Measurements from ENCODE around the gene ZNF546. TPM values are rescaled to one million over a fixed set of nuclear protein-coding genes. Genes with fewer than 3 reads are reported as not detected.

ZNF546 gene
- 2.3 and 5.0 TPM in 2 replicates for total RNA-seq (2014; rRNA removed; shearing (Covaris generic))
- total RNA-seq (2022) = 9.3 and 11.5 TPM in 2 replicates
- Bru-seq, nascent RNA = percentile 53 among the genes with signal in this experiment
- BruChase-seq, experiment 1, labeled RNA remaining after a 6-hour chase = percentile 50 among the genes with signal in this experiment
- percentile 49 among the genes with signal in this experiment for BruChase-seq, experiment 2, labeled RNA remaining after a 2-hour chase
- long read RNA-seq, full-length matches to known transcripts = 5 of 9 reads
- long read RNA-seq, partial matches to known transcripts = 0 of 9 reads
- long read RNA-seq, other reads (novel, unspliced or antisense) = 4 of 9 reads

DNA sequence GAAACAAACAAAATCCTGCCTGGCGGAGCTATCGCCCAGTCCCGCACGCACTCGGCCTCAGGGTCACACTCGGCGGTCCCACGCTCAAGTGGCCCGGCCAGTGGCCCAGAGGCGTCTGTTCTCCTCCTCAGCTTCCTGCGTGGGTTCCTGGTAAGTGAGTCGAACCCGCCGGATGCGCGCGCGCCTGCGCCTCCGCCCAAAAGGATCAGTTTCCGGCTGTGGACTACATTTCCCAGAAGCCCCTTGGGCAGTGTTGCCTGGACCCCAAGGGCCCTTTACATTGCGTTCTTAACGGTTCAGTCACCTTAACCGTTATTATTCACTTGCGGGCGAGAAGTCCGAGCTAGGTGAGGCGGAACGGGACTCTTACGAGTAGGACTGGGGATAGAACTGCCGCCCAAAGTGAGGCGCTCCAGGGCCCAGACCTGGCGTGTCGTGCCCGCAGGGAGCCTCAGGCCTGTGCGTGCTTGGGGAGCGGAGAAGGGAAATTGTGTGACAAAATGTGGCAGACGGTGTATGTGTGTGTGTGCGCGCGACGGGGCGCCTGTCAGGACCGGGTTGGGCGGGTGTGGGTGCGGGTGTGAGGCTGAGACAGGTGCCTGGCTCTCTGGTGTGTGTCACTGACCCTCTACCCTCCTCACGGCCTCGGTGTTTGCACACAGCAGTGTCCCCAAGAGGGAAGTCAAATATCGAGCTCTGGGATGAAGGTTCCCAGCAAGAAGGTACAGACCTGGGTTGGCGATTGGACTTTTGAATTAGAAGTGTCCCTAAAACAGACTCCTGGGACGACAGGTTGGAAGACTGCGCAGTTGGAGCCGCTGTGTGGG, at the start of gene ZNF546:
ZNF546 (plus strand) TSS at position 250 of the 827 bp plus-strand sequence. CDS start 1,267 bp downstream, outside the sequence.
- H4K20me1 ChIP-seq (ENCODE audit: insufficient read depth, low read length) = no peaks in the 10 kb centered on the region
- peak within 1 kb of the TSS; percentile 73 for H3K4me2 ChIP-seq (ENCODE audit: low read length)
- H3K9me3 ChIP-seq (ENCODE audit: low read length) = peaks cover 28% of the 10 kb centered on the region; the same call in 1 of the 2 replicates
- intact Hi-C loops (cut with micrococcal nuclease; ENCODE audit: unreplicated experiment) = loop anchor here (1.0 kb wide), 1 partner anchor 26 kb away; the partner anchor contains the start of gene PSMC4
- ChIA-PET CTCF (ENCODE audit: unreplicated experiment) (interaction anchor here (0.8 kb wide), 1 partner anchor 27 kb away, joined by 3 read pairs; no protein-coding TSS in a partner anchor), POLR2A (interaction anchor here (2.1 to 2.2 kb wide), 2 partner anchors 22 to 27 kb away, joined by 5 to 8 read pairs; no protein-coding TSS in a partner anchor)
- H3K9me2 ChIP-seq (ENCODE audit: insufficient read depth, low read length) = no peaks in the 10 kb centered on the region
- TF ChIP-seq EZH2phosphoT487 (IDR thresholded peaks at IDR 0.05; ENCODE audit: borderline replicate concordance, low read depth, low read length) (no peak), CTCF (conservative IDR thresholded peaks at IDR 0.05; ENCODE audit: low read length) (0 out of 2 replicates have a peak, but pooled peaks have one; percentile 23)
- H3K4me3 ChIP-seq (ENCODE audit: low read depth, low read length, poor library complexity, severe bottlenecking) = peak within 1 kb of the TSS; percentile 77
- peaks cover 16% of the 10 kb centered on the region for H3K4me1 ChIP-seq (ENCODE audit: insufficient read depth, low read length, poor library complexity, severe bottlenecking)
- peak within 1 kb of the TSS; percentile 42 for H3K27ac ChIP-seq (ENCODE audit: low read depth, low read length, poor library complexity, severe bottlenecking)
- peaks cover 18% of the 10 kb centered on the region; the same call in 1 of the 2 replicates for H3K79me2 ChIP-seq (ENCODE audit: insufficient read depth, low read depth, low read length)
- peak; percentile 93 for DNase-seq (ENCODE audit: low spot score)
- peaks cover 17% of the 10 kb centered on the region; the same call in 1 of the 2 replicates for H3K36me3 ChIP-seq (ENCODE audit: insufficient read depth, low read length)
- BruUV-seq (replicated peaks) = no TSS peak
- H2AFZ ChIP-seq (ENCODE audit: low read length) = peak within 1 kb of the TSS; percentile 68

GRCh38 chr19:39949026-39949747, 47.7 kb upstream of the ZNF546 start:
- intact Hi-C loops (cut with micrococcal nuclease; ENCODE audit: unreplicated experiment) = no loop called here
- POLR2A ChIA-PET = interaction anchor here (0.6 to 1.3 kb wide), 3 partner anchors 8 to 114 kb away, joined by 3 to 4 read pairs (median 3); no protein-coding TSS in a partner anchor

More at GRCh38 chr19:39949026-39949747, 47.7 kb upstream of the ZNF546 start:
- Histone ChIP-seq H3K4me1 (ENCODE audit: insufficient read depth, low read length, poor library complexity, severe bottlenecking) (peaks cover 45% of the 10 kb centered on the region), H4K20me1 (ENCODE audit: insufficient read depth, low read length) (no peaks in the 10 kb centered on the region), H3K9me3 (ENCODE audit: low read length) (peaks cover 34% of the 10 kb centered on the region), H3K36me3 (ENCODE audit: insufficient read depth, low read length) (peaks cover 14% of the 10 kb centered on the region), H3K27ac (ENCODE audit: low read depth, low read length, poor library complexity, severe bottlenecking) (no peak overlapping the region), H3K4me3 (ENCODE audit: low read depth, low read length, poor library complexity, severe bottlenecking) (no peak overlapping the region), H3K9me2 (ENCODE audit: insufficient read depth, low read length) (no peaks in the 10 kb centered on the region), H3K4me2 (ENCODE audit: low read length) (no peak overlapping the region), H3K79me2 (ENCODE audit: insufficient read depth, low read depth, low read length) (no peaks in the 10 kb centered on the region), H2AFZ (ENCODE audit: low read length) (no peak overlapping the region)
- no peak for DNase-seq (ENCODE audit: low spot score)
- CTCF ChIA-PET (ENCODE audit: unreplicated experiment) = no interaction called here
- BruUV-seq (replicated peaks) = no TSS peak
- TF ChIP-seq CTCF (conservative IDR thresholded peaks at IDR 0.05; ENCODE audit: low read length) (no peak), EZH2phosphoT487 (IDR thresholded peaks at IDR 0.05; ENCODE audit: borderline replicate concordance, low read depth, low read length) (no peak)
